GM19240 (cell line): ENCODE data around the gene PFDN5.
"Not testable (repeated sequence)": the region's sequence is repeated elsewhere in the genome, so short reads cannot be mapped to it uniquely, and the experiment has no call there.

Experiments
- DNase-seq: peaks from one replicate; pipeline ENCODE4 v3.0.0; 2011; ENCODE audit warnings: low spot score; ENCODE audit not compliant: insufficient read length

PFDN5 gene

GRCh38 chr12:53327435-53328042, 32.2 kb downstream of the PFDN5 start:
- DNase-seq = no peak

GRCh38 chr12:53328043-53328435, 32.7 kb downstream of the PFDN5 start:
- DNase-seq = no peak

GRCh38 chr12:53330671-53331070, 35.3 kb downstream of the PFDN5 start:
- no peak for DNase-seq

GRCh38 chr12:53332339-53332738, 37.0 kb downstream of the PFDN5 start:
- not testable (repeated sequence) for DNase-seq

- DNase-seq = no peak
Observed at GRCh38 chr12:53332744-53333143, 37.4 kb downstream of the PFDN5 start.

- DNase-seq = no peak
Observed at GRCh38 chr12:53333289-53333688, 37.9 kb downstream of the PFDN5 start.

- no peak for DNase-seq
Observed at GRCh38 chr12:53333845-53334244, 38.5 kb downstream of the PFDN5 start.

GRCh38 chr12:53334822-53335221, 39.5 kb downstream of the PFDN5 start:
- DNase-seq = no peak

- no peak for DNase-seq
Observed at GRCh38 chr12:53336181-53336681, 40.9 kb downstream of the PFDN5 start, which contains the start of gene SP7. Gene SP7, minus strand, starts transcription at chr12:53336354. Its CDS starts 708 bp downstream, at chr12:53335646.

GRCh38 chr12:53338017-53338416, 42.7 kb downstream of the PFDN5 start:
- no peak for DNase-seq

- no peak for DNase-seq
Observed at GRCh38 chr12:53338916-53339315, 43.6 kb downstream of the PFDN5 start.

GRCh38 chr12:53340398-53340797, 45.1 kb downstream of the PFDN5 start:
- DNase-seq = no peak

- DNase-seq = no peak
Observed at GRCh38 chr12:53343449-53343848, 48.1 kb downstream of the PFDN5 start.

GRCh38 chr12:53343969-53344368, 48.6 kb downstream of the PFDN5 start:
- DNase-seq = no peak

- DNase-seq = no peak
Observed at GRCh38 chr12:53344487-53344823, 49.1 kb downstream of the PFDN5 start.

GRCh38 chr12:53344824-53345485, 49.6 kb downstream of the PFDN5 start:
- DNase-seq = peak; percentile 73

GRCh38 chr12:53345486-53346188, 50.3 kb downstream of the PFDN5 start:
- DNase-seq = no peak

- DNase-seq = no peak
Observed at GRCh38 chr12:53346491-53346890, 51.1 kb downstream of the PFDN5 start.

GRCh38 chr12:53347905-53348304, 52.6 kb downstream of the PFDN5 start:
- DNase-seq = no peak
